B cell (primary cell): Measurements from ENCODE around the gene S100A3. TPM values are rescaled to one million over a fixed set of nuclear protein-coding genes. Genes with fewer than 3 reads are reported as not detected.

Source experiments
- ATAC-seq: fragments of 200-7000 bp; cut with Tn5 transposase; one replicate; pipeline ENCODE4 v1.10.0; 2021; ENCODE audit warnings: low read depth, mild to moderate bottlenecking, moderate number of reproducible peaks, moderate library complexity
- CTCF ChIA-PET: fragments of 350-600 bp; sonication (Branson Sonifier 250); formaldehyde crosslinking; loops from one replicate; lab custom pipeline; 2021; ENCODE audit warnings: antibody characterized with exemption, inconsistent platforms; lab: Charles Lee
- POLR2A ChIA-PET: fragments of 350-600 bp; sonication (Branson Sonifier 250); formaldehyde crosslinking; loops from one replicate; lab custom pipeline; 2021; ENCODE audit warnings: antibody characterized with exemption; lab: Charles Lee
- DNase-seq: peaks from one replicate; pipeline ENCODE4 v3.0.0; 2013
- H2AFZ ChIP-seq: 2 replicates; pipeline ENCODE4 v1.6.1; 2012; ENCODE audit warnings: mild to moderate bottlenecking, low read depth, low read length; ENCODE audit not compliant: insufficient read depth, poor library complexity, severe bottlenecking
- H3K27ac ChIP-seq, 2 donors: 1 replicate in 1 of 2; 2 replicates in 1 of 2; pipeline ENCODE4 v1.5.1; 2012 to 2013; ENCODE audit warnings: low read length in 2 of 2, mild to moderate bottlenecking in 2 of 2, moderate library complexity in 1 of 2
- H3K27me3 ChIP-seq, 4 experiments: fragments of 200-600 bp in 1 of 4; sonication (generic) in 1 of 4; replicated peaks in 1 of 4; 1 replicate in 2 of 4; 2 replicates in 2 of 4; pipeline versions ENCODE4 v1.6.1 to v1.7.0; 2013 to 2016; ENCODE audit warnings: low read length in 3 of 4, mild to moderate bottlenecking in 2 of 4, mixed read lengths in 1 of 4, moderate library complexity in 1 of 4; ENCODE audit not compliant: insufficient read depth in 4 of 4, control insufficient read depth in 3 of 4; ENCODE audit errors: control extremely low read depth in 1 of 4
- H3K36me3 ChIP-seq, 2 experiments: replicated peaks in 1 of 2; 1 replicate in 1 of 2; 2 replicates in 1 of 2; pipeline versions ENCODE4 v1.6.1 to v1.7.1; 2013; ENCODE audit warnings: low read length in 1 of 2; ENCODE audit not compliant: insufficient read depth in 2 of 2, control insufficient read depth in 1 of 2; ENCODE audit errors: control extremely low read depth in 1 of 2, extremely low read depth in 1 of 2
- H3K4me1 ChIP-seq, 2 donors: fragments of 200-600 bp in 1 of 2; sonication (generic) in 1 of 2; 1 replicate in 1 of 2; 2 replicates in 1 of 2; pipeline versions ENCODE4 v1.5.1 to v1.6.1; 2013 to 2017; ENCODE audit warnings: low read length in 2 of 2; ENCODE audit not compliant: control insufficient read depth in 2 of 2, insufficient read depth in 2 of 2
- H3K4me2 ChIP-seq: replicated peaks from 2 replicates; pipeline ENCODE3; 2012; ENCODE audit warnings: mild to moderate bottlenecking, low read depth, low read length; ENCODE audit not compliant: poor library complexity, severe bottlenecking
- H3K4me3 ChIP-seq, 5 experiments: fragments of 200-600 bp in 1 of 5; sonication (generic) in 1 of 5; 1 replicate in 3 of 5; 2 replicates in 2 of 5; pipeline versions ENCODE4 v1.5.1 to v1.7.0; 2011 to 2016; ENCODE audit warnings: low read length in 4 of 5, mild to moderate bottlenecking in 4 of 5, low read depth in 2 of 5, control low read depth in 1 of 5, moderate library complexity in 1 of 5; ENCODE audit not compliant: insufficient read depth in 1 of 5; ENCODE audit errors: control extremely low read depth in 1 of 5, extremely low read depth in 1 of 5
- H3K79me2 ChIP-seq: fragments of 200-600 bp; sonication (generic); one replicate; pipeline ENCODE4 v1.6.0; 2016; ENCODE audit warnings: low read length; ENCODE audit not compliant: control insufficient read depth, insufficient read depth
- H3K9ac ChIP-seq: fragments of 200-600 bp; sonication (generic); 2 replicates; pipeline ENCODE4 v1.6.1; 2017; ENCODE audit warnings: mild to moderate bottlenecking, low read length, moderate library complexity
- H3K9me3 ChIP-seq, 3 donors: one replicate each; pipeline versions ENCODE4 v1.6.1 to v1.7.1; 2013; ENCODE audit warnings: low read length in 2 of 3; ENCODE audit not compliant: control insufficient read depth in 2 of 3, insufficient read depth in 1 of 3; ENCODE audit errors: control extremely low read depth in 1 of 3
- H4K20me1 ChIP-seq: 2 replicates; pipeline ENCODE4 v1.6.0; 2012; ENCODE audit warnings: mild to moderate bottlenecking, low read length; ENCODE audit not compliant: insufficient read depth, control insufficient read depth, poor library complexity, severe bottlenecking
- H3K27ac Mint-ChIP-seq: one replicate; pipeline ENCODE4 v1.8.0; 2021; ENCODE audit warnings: mixed read lengths
- H3K27me3 Mint-ChIP-seq: one replicate; pipeline ENCODE4 v1.8.0; 2021; ENCODE audit warnings: mixed read lengths
- H3K4me1 Mint-ChIP-seq: one replicate; pipeline ENCODE4 v1.8.0; 2021; ENCODE audit warnings: mixed read lengths
- H3K4me3 Mint-ChIP-seq: one replicate; pipeline ENCODE4 v1.8.0; 2021; ENCODE audit warnings: mixed read lengths
- H3K9me3 Mint-ChIP-seq: one replicate; pipeline ENCODE4 v1.8.0; 2022; ENCODE audit warnings: mixed read lengths; ENCODE audit not compliant: insufficient read depth
- CTCF ChIP-seq: fragments of 200-600 bp; IDR thresholded peaks from one replicate; pipeline ENCODE4 v1.8.0; 2022; ENCODE audit warnings: antibody characterized with exemption, mild to moderate bottlenecking
- EZH2 ChIP-seq: IDR thresholded peaks from 2 replicates; pipeline ENCODE4 v1.6.1; 2012; ENCODE audit warnings: borderline replicate concordance, low read depth, mild to moderate bottlenecking, moderate library complexity, low read length; ENCODE audit not compliant: insufficient read depth, poor library complexity, severe bottlenecking
- WGBS: methylation state at CpG from one replicate; pipeline ENCODE4 v1.1.5; 2013; ENCODE audit warnings: missing lambda C conversion rate; ENCODE audit not compliant: insufficient coverage; 5-methylcytosine and 5-hydroxymethylcytosine counted together
- intact Hi-C: fragments of 100-400 bp; cut with micrococcal nuclease; formaldehyde crosslinking; loops from one replicate; pipeline ENCODE4 v1.10.0; 2022
- polyA plus RNA-seq: library from polyadenylated mRNA; depleted of rRNA; stranded (reverse); fragments of >200 nt; gene quantifications from 2 replicates; pipeline ENCODE4 v1.2.3, GENCODE V29; 2012
- total RNA-seq, 2 donors: library from RNA; stranded (reverse); fragments of 120-200 nt in 1 of 2; gene quantifications; 1 replicate in 1 of 2; 2 replicates in 1 of 2; pipeline versions ENCODE4 v1.2.3 to v1.2.4, GENCODE V29; 2013 to 2022

The S100A3 gene
- total and polyA plus RNA-seq, 2 donors (not counting 1 experiment from before 2014, with no cell fraction given) = not detected

GRCh38 chr1:153597206-153597605 lies 48.1 kb upstream of the S100A3 start:
- Histone ChIP-seq H3K9ac (no peak overlapping the region), H3K27ac (peak overlapping the region; percentile 94 to 97), H3K4me3 (no peak overlapping the region), H3K36me3 (no peaks in the 10 kb centered on the region), H3K9me3 (no peaks in the 10 kb centered on the region), H3K4me1 (peaks cover 27 to 39% of the 10 kb centered on the region in 2 donors), H3K79me2 (no peaks in the 10 kb centered on the region), H3K27me3 (no peaks in the 10 kb centered on the region), H3K4me2 (peak overlapping the region; percentile 26), H4K20me1 (no peaks in the 10 kb centered on the region), H2AFZ (peak overlapping the region; percentile 86)
- DNase-seq (no peak), ATAC-seq (no peak)
- ChIA-PET CTCF (interaction anchor here (0.9 to 1.6 kb wide), 2 partner anchors 25 to 86 kb away, joined by 3 to 6 read pairs; no protein-coding TSS in a partner anchor), POLR2A (interaction anchor here (0.7 to 1.8 kb wide), 3 partner anchors 32 to 64 kb away, joined by 3 to 5 read pairs (median 3); partner anchors contain the start of gene CHTOP)
- Mint-ChIP-seq H3K4me1 (peaks cover 37% of the 10 kb centered on the region), H3K4me3 (peak overlapping the region; percentile 29), H3K27me3 (no peaks in the 10 kb centered on the region), H3K27ac (peak overlapping the region; percentile 96), H3K9me3 (no peaks in the 10 kb centered on the region)
- WGBS = 69% methylated on average over 4 of the region's 6 CpGs
- TF ChIP-seq CTCF (no peak), EZH2 (no peak)
- intact Hi-C loops = no loop called here

GRCh38 chr1:153592748-153593147 lies 43.7 kb upstream of the S100A3 start:
- ChIA-PET POLR2A (no interaction called here), CTCF (interaction anchor here (1.1 to 1.4 kb wide), 2 partner anchors 15 to 21 kb away, joined by 3 to 5 read pairs; no protein-coding TSS in a partner anchor)
- Histone ChIP-seq H3K9me3 (no peaks in the 10 kb centered on the region), H3K9ac (no peak overlapping the region), H2AFZ (no peak overlapping the region), H3K27me3 (no peaks in the 10 kb centered on the region), H3K79me2 (no peaks in the 10 kb centered on the region), H3K36me3 (no peaks in the 10 kb centered on the region), H3K4me1 (peaks cover 9 to 11% of the 10 kb centered on the region in 2 donors), H3K4me3 (no peak overlapping the region), H3K4me2 (no peak overlapping the region), H3K27ac (no peak overlapping the region), H4K20me1 (no peaks in the 10 kb centered on the region)
- Mint-ChIP-seq H3K9me3 (no peaks in the 10 kb centered on the region), H3K4me3 (no peak overlapping the region), H3K4me1 (peaks cover 14% of the 10 kb centered on the region), H3K27ac (no peak overlapping the region), H3K27me3 (no peaks in the 10 kb centered on the region)
- DNase-seq = no peak
- TF ChIP-seq EZH2 (no peak), CTCF (no peak)
- WGBS = 50% methylated on average over 1 of the region's 4 CpGs
- intact Hi-C loops = no loop called here
- ATAC-seq = no peak
